ENCODE results near the gene TMCC1. TPM values are rescaled to one million over a fixed set of nuclear protein-coding genes. Genes with fewer than 3 reads are reported as not detected.

TMCC1 gene
- total and polyA plus RNA-seq, 10 of the 15 experiments (the other 5 are each of a cell fraction or from before 2014, with no cell fraction given): 2.3 to 21.1 (median 8.4) TPM

DNA sequence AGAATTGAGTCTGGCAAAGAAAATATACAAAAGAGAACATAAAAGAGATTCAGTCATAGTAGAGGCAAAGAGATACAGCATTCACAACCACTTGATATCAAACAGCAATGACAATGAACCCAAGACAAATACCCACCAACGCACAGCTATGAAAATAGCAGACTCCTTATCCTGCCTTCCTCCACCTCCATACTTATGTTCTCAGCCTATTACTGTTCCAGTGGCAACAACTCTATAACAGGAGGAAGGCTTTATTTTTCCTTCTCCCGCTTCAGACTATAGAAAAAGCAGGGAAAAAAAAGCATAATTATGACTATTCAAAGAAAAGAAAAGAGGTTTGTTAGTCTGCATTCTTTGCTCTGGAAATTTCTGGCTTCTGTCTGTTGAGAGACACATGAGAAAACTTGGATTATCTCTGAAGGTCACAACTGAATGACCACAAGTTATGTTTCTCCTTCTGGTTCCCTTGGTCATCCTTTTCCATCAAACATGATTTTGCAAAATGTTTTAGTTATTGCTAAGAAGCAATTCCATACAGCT, 205.9 kb downstream of the TMCC1 start:
- ChIA-PET RAD21 (ENCODE audit: unreplicated experiment) (interaction anchor here (1.5 kb wide), 1 partner anchor 197 kb away, joined by 3 read pairs; no protein-coding TSS in a partner anchor), CTCF (interaction anchor here (0.9 kb wide), 1 partner anchor 213 kb away, joined by 4 read pairs; no protein-coding TSS in a partner anchor), POLR2A (no interaction called here), SMC1A (ENCODE audit: uncharacterized antibody, unreplicated experiment) (interaction anchor here (0.7 to 1.1 kb wide), 4 partner anchors 13 to 106 kb away, joined by 3 to 5 read pairs (median 4); no protein-coding TSS in a partner anchor)
- Histone ChIP-seq H3K9me3 (replicated peaks; ENCODE audit: control insufficient read depth, insufficient read depth, low read length) (no peaks in the 10 kb centered on the region), H3K4me1 (ENCODE audit: control insufficient read depth, insufficient read depth, low read length) (no peaks in the 10 kb centered on the region), H3K36me3 (ENCODE audit: control insufficient read depth in 2 of 2, insufficient read depth in 2 of 2, low read length in 1 of 2) (no peaks in the 10 kb centered on the region), H3K27me3 (replicated peaks in 1 of 2; ENCODE audit: control insufficient read depth in 2 of 2, insufficient read depth in 2 of 2, low read length in 1 of 2) (no peaks in the 10 kb centered on the region), H3K79me2 (ENCODE audit: control insufficient read depth, insufficient read depth, low read length) (no peaks in the 10 kb centered on the region), H3K4me3 (no peak overlapping the region), H3K9ac (ENCODE audit: control insufficient read depth, insufficient read depth, low read length) (no peak overlapping the region), H3K4me2 (ENCODE audit: control insufficient read depth, insufficient read depth) (no peak overlapping the region), H2AFZ (ENCODE audit: control insufficient read depth, low read depth, low read length) (no peak overlapping the region), H3K27ac (ENCODE audit: control insufficient read depth, insufficient read depth) (no peak overlapping the region), H4K20me1 (ENCODE audit: control insufficient read depth, insufficient read depth) (no peaks in the 10 kb centered on the region)
- in situ Hi-C loops (cut with MboI): no loop called here
- intact Hi-C loops (cut with micrococcal nuclease; ENCODE audit: unreplicated experiment): no loop called here
- no peak for FAIRE-seq
- no TSS peak for BruUV-seq (replicated peaks)
- WGBS (ENCODE audit: insufficient coverage, insufficient replicate concordance, low lambda C conversion rate, missing lambda C conversion rate): 100% methylated on average over 2 of the region's 2 CpGs
- no peak for DNase-seq (ENCODE audit: low read depth, low spot score)
- ATAC-seq: no peak
- TF ChIP-seq SPI1 (IDR thresholded peaks at IDR 0.05; ENCODE audit: borderline replicate concordance, insufficient read depth, low read depth, low read length): no peak
- TF ChIP-seq, protein P1, sequence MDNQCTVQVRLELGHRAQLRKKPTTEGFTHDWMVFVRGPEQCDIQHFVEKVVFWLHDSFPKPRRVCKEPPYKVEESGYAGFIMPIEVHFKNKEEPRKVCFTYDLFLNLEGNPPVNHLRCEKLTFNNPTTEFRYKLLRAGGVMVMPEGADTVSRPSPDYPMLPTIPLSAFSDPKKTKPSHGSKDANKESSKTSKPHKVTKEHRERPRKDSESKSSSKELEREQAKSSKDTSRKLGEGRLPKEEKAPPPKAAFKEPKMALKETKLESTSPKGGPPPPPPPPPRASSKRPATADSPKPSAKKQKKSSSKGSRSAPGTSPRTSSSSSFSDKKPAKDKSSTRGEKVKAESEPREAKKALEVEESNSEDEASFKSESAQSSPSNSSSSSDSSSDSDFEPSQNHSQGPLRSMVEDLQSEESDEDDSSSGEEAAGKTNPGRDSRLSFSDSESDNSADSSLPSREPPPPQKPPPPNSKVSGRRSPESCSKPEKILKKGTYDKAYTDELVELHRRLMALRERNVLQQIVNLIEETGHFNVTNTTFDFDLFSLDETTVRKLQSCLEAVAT (IDR thresholded peaks at IDR 0.05): no peak
- TF ChIP-seq RELA (IDR thresholded peaks at IDR 0.05; ENCODE audit: borderline replicate concordance, partially characterized antibody): no peak
- no peak for TF ChIP-seq HCFC1 (IDR thresholded peaks at IDR 0.05; ENCODE audit: low read length)
- no peak for TF ChIP-seq RB1 (IDR thresholded peaks at IDR 0.05; ENCODE audit: borderline replicate concordance)
- TF ChIP-seq, protein P2, sequence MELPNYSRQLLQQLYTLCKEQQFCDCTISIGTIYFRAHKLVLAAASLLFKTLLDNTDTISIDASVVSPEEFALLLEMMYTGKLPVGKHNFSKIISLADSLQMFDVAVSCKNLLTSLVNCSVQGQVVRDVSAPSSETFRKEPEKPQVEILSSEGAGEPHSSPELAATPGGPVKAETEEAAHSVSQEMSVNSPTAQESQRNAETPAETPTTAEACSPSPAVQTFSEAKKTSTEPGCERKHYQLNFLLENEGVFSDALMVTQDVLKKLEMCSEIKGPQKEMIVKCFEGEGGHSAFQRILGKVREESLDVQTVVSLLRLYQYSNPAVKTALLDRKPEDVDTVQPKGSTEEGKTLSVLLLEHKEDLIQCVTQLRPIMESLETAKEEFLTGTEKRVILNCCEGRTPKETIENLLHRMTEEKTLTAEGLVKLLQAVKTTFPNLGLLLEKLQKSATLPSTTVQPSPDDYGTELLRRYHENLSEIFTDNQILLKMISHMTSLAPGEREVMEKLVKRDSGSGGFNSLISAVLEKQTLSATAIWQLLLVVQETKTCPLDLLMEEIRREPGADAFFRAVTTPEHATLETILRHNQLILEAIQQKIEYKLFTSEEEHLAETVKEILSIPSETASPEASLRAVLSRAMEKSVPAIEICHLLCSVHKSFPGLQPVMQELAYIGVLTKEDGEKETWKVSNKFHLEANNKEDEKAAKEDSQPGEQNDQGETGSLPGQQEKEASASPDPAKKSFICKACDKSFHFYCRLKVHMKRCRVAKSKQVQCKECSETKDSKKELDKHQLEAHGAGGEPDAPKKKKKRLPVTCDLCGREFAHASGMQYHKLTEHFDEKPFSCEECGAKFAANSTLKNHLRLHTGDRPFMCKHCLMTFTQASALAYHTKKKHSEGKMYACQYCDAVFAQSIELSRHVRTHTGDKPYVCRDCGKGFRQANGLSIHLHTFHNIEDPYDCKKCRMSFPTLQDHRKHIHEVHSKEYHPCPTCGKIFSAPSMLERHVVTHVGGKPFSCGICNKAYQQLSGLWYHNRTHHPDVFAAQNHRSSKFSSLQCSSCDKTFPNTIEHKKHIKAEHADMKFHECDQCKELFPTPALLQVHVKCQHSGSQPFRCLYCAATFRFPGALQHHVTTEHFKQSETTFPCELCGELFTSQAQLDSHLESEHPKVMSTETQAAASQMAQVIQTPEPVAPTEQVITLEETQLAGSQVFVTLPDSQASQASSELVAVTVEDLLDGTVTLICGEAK (IDR thresholded peaks at IDR 0.05; ENCODE audit: borderline replicate concordance): no peak
- TF ChIP-seq, protein P3, sequence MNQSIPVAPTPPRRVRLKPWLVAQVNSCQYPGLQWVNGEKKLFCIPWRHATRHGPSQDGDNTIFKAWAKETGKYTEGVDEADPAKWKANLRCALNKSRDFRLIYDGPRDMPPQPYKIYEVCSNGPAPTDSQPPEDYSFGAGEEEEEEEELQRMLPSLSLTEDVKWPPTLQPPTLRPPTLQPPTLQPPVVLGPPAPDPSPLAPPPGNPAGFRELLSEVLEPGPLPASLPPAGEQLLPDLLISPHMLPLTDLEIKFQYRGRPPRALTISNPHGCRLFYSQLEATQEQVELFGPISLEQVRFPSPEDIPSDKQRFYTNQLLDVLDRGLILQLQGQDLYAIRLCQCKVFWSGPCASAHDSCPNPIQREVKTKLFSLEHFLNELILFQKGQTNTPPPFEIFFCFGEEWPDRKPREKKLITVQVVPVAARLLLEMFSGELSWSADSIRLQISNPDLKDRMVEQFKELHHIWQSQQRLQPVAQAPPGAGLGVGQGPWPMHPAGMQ (IDR thresholded peaks at IDR 0.05; ENCODE audit: borderline replicate concordance): no peak
- TF ChIP-seq NRF1 (conservative IDR thresholded peaks at IDR 0.05; ENCODE audit: low read depth, low read length): no peak
- TF ChIP-seq SUPT20H (IDR thresholded peaks at IDR 0.05; ENCODE audit: borderline replicate concordance, control insufficient read depth, low read depth, low read length): no peak
- TF ChIP-seq, protein P4, sequence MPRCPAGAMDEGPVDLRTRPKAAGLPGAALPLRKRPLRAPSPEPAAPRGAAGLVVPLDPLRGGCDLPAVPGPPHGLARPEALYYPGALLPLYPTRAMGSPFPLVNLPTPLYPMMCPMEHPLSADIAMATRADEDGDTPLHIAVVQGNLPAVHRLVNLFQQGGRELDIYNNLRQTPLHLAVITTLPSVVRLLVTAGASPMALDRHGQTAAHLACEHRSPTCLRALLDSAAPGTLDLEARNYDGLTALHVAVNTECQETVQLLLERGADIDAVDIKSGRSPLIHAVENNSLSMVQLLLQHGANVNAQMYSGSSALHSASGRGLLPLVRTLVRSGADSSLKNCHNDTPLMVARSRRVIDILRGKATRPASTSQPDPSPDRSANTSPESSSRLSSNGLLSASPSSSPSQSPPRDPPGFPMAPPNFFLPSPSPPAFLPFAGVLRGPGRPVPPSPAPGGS (IDR thresholded peaks at IDR 0.05; ENCODE audit: borderline replicate concordance, insufficient read depth, low read depth, low read length, poor library complexity, severe bottlenecking): no peak

Data from GM12878 (cell line).